Measurements from ENCODE around the gene NAPSA. TPM values are rescaled to one million over a fixed set of nuclear protein-coding genes. Genes with fewer than 3 reads are reported as not detected.

Gene NAPSA
- total RNA-seq, 1 donor from 2014 or later, result 1.6 TPM

DNA sequence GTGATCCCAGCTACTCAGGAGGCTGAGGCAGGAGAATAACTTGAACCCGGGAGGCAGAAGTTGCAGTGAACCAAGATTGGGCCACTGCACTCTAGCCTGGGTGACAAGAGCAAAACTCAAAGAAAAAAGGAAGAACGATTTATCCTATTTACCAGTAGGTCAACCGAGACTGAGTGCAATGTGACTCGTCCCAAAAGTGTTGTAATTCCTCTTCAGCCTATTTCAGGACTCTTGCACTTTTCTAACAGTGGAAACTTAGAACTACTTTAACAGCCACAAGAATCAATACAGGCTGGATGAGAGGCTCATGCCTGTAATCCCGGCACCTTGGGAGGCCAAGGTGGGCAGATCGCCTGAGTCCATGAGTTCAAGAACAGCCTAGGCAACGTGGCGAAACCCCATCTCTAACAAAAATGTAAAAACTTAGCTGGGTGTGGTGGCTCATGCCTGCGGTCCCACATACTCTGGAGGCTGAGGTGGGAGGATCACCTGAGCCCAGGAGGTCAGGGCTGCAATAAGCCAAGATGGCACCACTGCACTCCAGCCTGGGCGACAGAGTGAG is 6.6 kb upstream of the NAPSA start:
- Histone ChIP-seq H3K9me3 (no peaks in the 10 kb centered on the region), H3K4me3 (no peak overlapping the region), H3K4me1 (peaks cover 0 to under 1% of the 10 kb centered on the region in 2 donors), H3K27me3 (no peaks in the 10 kb centered on the region), H3K27ac (no peak overlapping the region), H3K36me3 (no peaks in the 10 kb centered on the region)
- intact Hi-C loops (cut with DNase I), result loop anchor here (10.0 kb wide), 1 partner anchor 1323 kb away; the partner anchor contains the start of gene SPACA6
- no peak for TF ChIP-seq CTCF (IDR thresholded peaks at IDR 0.05)
- no peak for DNase-seq (ENCODE audit: low spot score in 2 of 2)

- Histone ChIP-seq H3K27ac (peak overlapping the region; percentile 41 to 55), H3K27me3 (no peaks in the 10 kb centered on the region), H3K36me3 (no peaks in the 10 kb centered on the region), H3K4me3 (peak overlapping the region; percentile 54 to 75), H3K9me3 (no peaks in the 10 kb centered on the region), H3K4me1 (no peaks in the 10 kb centered on the region)
- intact Hi-C loops (cut with DNase I), result loop anchor here (1.0 to 5.0 kb wide), 6 partner anchors 12 to 414 kb away; partner anchors contain the start of genes ASPDH, JOSD2 and POLD1
- peak; percentile 73 to 92 (median 78) for TF ChIP-seq CTCF (IDR thresholded peaks at IDR 0.05)
- DNase-seq (ENCODE audit: low spot score in 2 of 2), result peak; percentile 61 to 92
Observed at GRCh38 chr19:50368649-50369570, 3.5 kb upstream of the NAPSA start.

DNA sequence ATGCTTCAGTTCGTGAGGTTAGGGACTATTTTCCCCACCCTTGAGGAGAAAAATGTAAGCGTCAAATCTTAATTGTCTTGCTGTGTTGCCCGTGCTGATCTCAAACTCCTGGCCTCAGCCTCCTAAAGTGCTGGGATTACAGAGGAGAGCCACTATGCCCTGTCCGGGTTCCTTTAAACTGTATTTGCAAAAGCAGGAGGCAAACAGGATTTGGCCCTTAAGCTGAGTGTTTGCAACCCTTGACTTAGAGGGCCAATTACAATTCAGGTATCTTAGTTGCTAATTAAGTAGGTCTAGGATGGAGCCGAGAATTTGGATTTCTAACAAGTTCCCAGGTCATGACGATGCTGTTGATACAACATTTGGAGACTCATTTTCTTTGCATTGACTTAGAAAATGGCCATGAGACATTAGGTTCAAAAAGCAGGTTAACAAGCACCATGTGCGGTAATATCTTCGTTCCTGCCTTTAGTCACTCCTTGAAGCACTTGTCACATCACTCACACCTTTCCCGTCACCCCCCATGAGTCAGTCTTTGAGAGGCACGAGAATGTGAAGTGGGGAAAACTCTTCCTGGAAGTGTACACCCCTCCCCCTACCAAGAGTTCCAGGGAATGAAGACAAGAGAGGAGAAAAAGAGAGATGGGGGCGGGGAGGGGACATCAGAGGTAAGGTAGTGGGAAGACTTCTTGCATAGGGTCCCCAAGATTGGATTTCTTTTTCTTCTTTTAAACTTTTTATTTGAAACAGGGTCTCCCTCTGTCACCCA is 2.6 kb downstream of the NAPSA start:
- intact Hi-C loops (cut with DNase I), result no loop called here
- Histone ChIP-seq H3K4me3 (no peak overlapping the region), H3K9me3 (no peaks in the 10 kb centered on the region), H3K4me1 (peaks cover 0 to 2% of the 10 kb centered on the region in 2 donors), H3K27ac (no peak overlapping the region), H3K27me3 (no peaks in the 10 kb centered on the region), H3K36me3 (no peaks in the 10 kb centered on the region)
- TF ChIP-seq CTCF (IDR thresholded peaks at IDR 0.05), result no peak
- DNase-seq (ENCODE audit: low spot score in 2 of 2), result no peak

GRCh38 chr19:50362030-50362412 is 3.4 kb downstream of the NAPSA start:
- no peaks in the 10 kb centered on the region for H3K36me3 ChIP-seq
- no peak overlapping the region for H3K27ac ChIP-seq
- H3K4me3 ChIP-seq, result no peak overlapping the region
- no peaks in the 10 kb centered on the region for H3K9me3 ChIP-seq
- H3K27me3 ChIP-seq, result no peaks in the 10 kb centered on the region
- H3K4me1 ChIP-seq, result peaks cover 0 to 2% of the 10 kb centered on the region in 2 donors
- no peak for DNase-seq (ENCODE audit: low spot score in 2 of 2)
- no peak for TF ChIP-seq CTCF (IDR thresholded peaks at IDR 0.05)
- intact Hi-C loops (cut with DNase I), result no loop called here

- H3K9me3 ChIP-seq, result no peaks in the 10 kb centered on the region
- no peak for TF ChIP-seq CTCF (IDR thresholded peaks at IDR 0.05)
- no peak overlapping the region for H3K27ac ChIP-seq
- peaks cover 0 to 2% of the 10 kb centered on the region in 2 donors for H3K4me1 ChIP-seq
- intact Hi-C loops (cut with DNase I), result no loop called here
- no peaks in the 10 kb centered on the region for H3K27me3 ChIP-seq
- no peaks in the 10 kb centered on the region for H3K36me3 ChIP-seq
- no peak for DNase-seq (ENCODE audit: low spot score in 2 of 2)
- H3K4me3 ChIP-seq, result no peak overlapping the region
Observed at GRCh38 chr19:50361290-50362029, 4.0 kb downstream of the NAPSA start.

All from ascending aorta (tissue), 2 donors.